IMR-90 (cell line): ENCODE measurements around the gene FOXL3. TPM values are rescaled to one million over a fixed set of nuclear protein-coding genes. Genes with fewer than 3 reads are reported as not detected.

ENCODE experiments used
- polyA plus RNA-seq, 3 experiments: library from polyadenylated mRNA; depleted of rRNA; stranded (reverse); fragments of >200 nt; gene quantifications; 2 replicates each; pipeline ENCODE4 v1.2.3, GENCODE V29; 2012; ENCODE audit warnings: low replicate concordance in 1 of 3
- total RNA-seq: library from RNA; depleted of rRNA; stranded (reverse); fragments of >200 nt; gene quantifications from 2 replicates; pipeline ENCODE4 v1.2.3, GENCODE V29; 2012; rRNA removed

The FOXL3 gene
- total and polyA plus RNA-seq, 2 of the 4 experiments (the other 2 are of a cell fraction): not detected

Other genes starting within 250 kb of the FOXL3 start
- gene FAM20C, start 97.6 kb upstream of the FOXL3 start, total RNA-seq: 7.7 and 8.9 TPM in 2 replicates
- 36.6 and 38.2 TPM in 2 replicates for gene FAM20C, start 97.6 kb upstream of the FOXL3 start, polyA plus RNA-seq (2012; rRNA removed)
- gene PDGFA, start 229.7 kb downstream of the FOXL3 start, total RNA-seq: 3.8 and 4.7 TPM in 2 replicates
- 3.3 and 4.7 TPM in 2 replicates for gene PDGFA, start 229.7 kb downstream of the FOXL3 start, polyA plus RNA-seq (2012; rRNA removed)